ENCODE data around the gene PAFAH2.

PAFAH2 gene

DNA sequence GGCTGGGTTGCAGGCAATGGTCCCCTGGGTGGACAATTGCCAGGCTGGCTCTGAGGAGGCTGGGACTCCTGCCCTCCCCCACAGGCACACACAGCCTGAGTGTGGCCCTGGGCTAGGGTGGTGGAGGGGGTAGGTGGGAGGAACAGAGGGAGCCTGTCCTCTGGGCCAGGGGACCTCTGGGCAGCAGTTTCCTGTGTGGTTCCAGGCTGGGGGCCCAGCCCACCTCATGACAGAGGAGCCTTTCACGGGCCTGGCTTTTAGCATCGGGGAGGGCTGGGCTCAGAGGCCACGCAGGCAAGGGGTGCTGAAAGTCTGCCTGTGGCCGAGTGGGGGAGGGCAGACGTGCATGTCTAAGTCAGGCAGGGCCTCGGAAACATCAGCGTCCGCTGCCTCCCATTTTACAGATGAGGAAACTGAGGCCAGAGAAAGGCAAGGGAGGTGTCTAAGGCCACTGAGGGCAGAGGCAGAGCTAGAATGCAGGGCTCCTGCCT, 30.7 kb upstream of the PAFAH2 start:
- ChIA-PET CTCF (interaction anchor here (1.9 to 2.8 kb wide), 2 partner anchors 133 kb away, joined by 14 to 19 read pairs; no protein-coding TSS in a partner anchor), POLR2A (no interaction called here)
- TF ChIP-seq, protein P1, sequence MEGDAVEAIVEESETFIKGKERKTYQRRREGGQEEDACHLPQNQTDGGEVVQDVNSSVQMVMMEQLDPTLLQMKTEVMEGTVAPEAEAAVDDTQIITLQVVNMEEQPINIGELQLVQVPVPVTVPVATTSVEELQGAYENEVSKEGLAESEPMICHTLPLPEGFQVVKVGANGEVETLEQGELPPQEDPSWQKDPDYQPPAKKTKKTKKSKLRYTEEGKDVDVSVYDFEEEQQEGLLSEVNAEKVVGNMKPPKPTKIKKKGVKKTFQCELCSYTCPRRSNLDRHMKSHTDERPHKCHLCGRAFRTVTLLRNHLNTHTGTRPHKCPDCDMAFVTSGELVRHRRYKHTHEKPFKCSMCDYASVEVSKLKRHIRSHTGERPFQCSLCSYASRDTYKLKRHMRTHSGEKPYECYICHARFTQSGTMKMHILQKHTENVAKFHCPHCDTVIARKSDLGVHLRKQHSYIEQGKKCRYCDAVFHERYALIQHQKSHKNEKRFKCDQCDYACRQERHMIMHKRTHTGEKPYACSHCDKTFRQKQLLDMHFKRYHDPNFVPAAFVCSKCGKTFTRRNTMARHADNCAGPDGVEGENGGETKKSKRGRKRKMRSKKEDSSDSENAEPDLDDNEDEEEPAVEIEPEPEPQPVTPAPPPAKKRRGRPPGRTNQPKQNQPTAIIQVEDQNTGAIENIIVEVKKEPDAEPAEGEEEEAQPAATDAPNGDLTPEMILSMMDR (IDR thresholded peaks at IDR 0.05; ENCODE audit: insufficient read depth, low read length, missing control alignments): no peak
- DNase-seq (ENCODE audit: low read depth, low spot score): no peak
- H3K4me3 ChIP-seq (ENCODE audit: low read depth, low read length): no peak overlapping the region

DNA sequence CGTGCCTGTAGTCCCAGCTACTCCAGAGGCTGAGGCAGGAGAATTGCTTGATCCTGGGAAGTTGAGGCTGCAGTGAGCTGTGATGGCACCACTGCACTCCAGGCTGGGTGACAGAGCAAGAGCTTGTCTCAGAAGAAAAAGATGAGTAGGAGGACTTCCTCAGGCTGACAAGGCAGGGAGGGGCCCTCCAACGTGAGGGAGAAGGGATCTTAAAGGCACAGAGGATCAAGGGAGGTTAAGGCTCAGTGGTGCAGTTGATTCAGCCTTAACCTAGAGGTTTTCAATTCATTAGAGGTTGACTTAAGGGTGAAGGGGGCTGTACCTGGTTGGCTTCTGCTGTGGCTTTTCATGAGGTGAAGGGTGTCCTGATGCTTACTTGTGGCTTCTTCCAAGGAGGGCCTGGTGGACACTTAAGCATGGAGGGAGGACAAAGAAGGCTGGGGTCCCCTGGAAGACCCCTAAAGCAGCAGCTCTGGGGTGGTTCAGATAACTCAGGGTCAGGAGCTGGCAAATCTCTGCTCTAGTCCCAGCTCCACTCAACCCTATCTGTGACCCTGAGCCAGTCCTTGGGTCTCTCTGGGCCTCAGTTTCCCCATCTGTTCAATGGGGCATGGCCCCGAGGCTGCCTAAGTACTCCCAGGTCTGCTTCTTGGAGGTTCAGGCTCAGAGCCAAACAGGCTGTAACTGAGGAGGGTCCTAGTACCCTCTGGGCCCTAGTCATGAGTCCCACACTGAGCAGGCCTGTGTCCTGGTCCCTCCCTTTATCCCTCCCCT, 30.0 kb upstream of the PAFAH2 start:
- TF ChIP-seq, protein P1 (IDR thresholded peaks at IDR 0.05; ENCODE audit: insufficient read depth, low read length, missing control alignments): no peak
- no peak for DNase-seq (ENCODE audit: low read depth, low spot score)
- POLR2A ChIA-PET: no interaction called here
- no peak overlapping the region for H3K4me3 ChIP-seq (ENCODE audit: low read depth, low read length)
- CTCF ChIA-PET: interaction anchor here (1.0 to 2.8 kb wide), 5 partner anchors 7 to 463 kb away, joined by 3 to 14 read pairs (median 6); no protein-coding TSS in a partner anchor

DNA sequence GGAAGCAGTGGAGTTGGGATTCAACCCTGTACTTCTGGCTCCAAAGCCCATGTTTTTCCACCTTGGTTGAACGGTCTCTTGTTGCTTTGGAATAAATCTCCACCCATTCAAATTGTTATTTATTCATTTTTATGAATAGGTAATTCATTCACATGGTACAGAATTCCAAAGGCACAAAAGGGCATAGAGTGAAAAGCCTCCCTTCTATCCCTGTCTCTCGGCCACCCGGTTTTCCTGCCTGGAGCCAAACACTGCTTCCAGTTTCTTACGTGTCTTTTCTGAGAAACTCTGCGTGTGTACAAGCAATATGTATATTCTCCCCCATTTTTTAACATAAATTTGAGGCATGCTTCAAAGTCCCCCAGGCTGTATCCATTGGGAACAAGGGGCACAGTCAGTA, 27.7 kb upstream of the PAFAH2 start:
- POLR2A ChIA-PET: interaction anchor here (0.7 kb wide), 1 partner anchor 25 kb away, joined by 3 read pairs; no protein-coding TSS in a partner anchor

DNA sequence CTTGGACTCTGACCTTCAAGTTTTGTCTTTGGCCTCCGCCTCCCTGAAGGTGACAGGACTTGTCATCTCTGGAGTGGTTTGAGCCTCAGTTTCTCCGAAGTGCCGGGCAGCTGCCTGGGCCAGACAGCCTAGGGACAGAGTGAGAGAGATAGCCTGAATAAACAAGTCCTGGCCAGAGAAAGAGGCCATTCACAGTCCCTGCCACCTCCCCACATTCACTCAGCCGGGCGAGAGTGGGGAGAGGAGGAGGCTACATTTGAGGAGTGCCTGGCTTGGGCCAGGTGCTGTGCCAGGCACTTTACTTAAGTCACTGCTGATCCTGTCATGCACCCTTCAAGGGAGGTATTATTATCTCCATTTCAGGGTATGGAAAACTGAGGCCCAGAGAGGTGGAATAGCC, 27.2 kb upstream of the PAFAH2 start:
- CTCF ChIA-PET: interaction anchor here (1.2 to 8.6 kb wide), 5 partner anchors 10 to 392 kb away, joined by 4 to 69 read pairs (median 5); no protein-coding TSS in a partner anchor

More for the DNA sequence above, 27.7 kb upstream of the PAFAH2 start:
- TF ChIP-seq, protein P1 (IDR thresholded peaks at IDR 0.05; ENCODE audit: insufficient read depth, low read length, missing control alignments): no peak
- no peak for DNase-seq (ENCODE audit: low read depth, low spot score)
- CTCF ChIA-PET: interaction anchor here (2.8 to 8.6 kb wide), 3 partner anchors 9 to 130 kb away, joined by 14 to 69 read pairs (median 43); no protein-coding TSS in a partner anchor
- no peak overlapping the region for H3K4me3 ChIP-seq (ENCODE audit: low read depth, low read length)

DNA sequence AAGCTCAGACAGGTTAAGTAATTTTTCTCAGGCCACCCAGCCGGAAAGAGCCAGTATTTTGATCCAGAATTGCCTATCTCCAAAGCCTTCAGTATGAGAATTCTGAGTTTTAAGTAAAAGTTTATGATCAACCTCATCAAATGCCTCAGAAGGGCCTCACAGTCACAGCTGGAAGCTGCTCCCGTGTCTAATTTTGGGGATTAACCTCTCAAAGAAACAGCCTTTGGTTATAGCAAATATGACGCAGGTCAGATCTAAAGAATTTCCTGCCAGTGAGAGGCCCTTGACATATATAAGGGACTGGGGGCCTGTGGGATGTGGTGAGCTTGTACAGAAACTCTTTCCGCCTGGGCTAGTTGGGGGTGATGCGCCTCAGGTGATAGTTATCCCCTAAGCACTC, 26.0 kb upstream of the PAFAH2 start:
- TF ChIP-seq, protein P1 (IDR thresholded peaks at IDR 0.05; ENCODE audit: insufficient read depth, low read length, missing control alignments): no peak
- DNase-seq (ENCODE audit: low read depth, low spot score): no peak
- CTCF ChIA-PET: interaction anchor here (1.2 to 8.6 kb wide), 5 partner anchors 11 to 393 kb away, joined by 4 to 69 read pairs (median 5); no protein-coding TSS in a partner anchor
- H3K4me3 ChIP-seq (ENCODE audit: low read depth, low read length): peak overlapping the region; percentile 49
- POLR2A ChIA-PET: no interaction called here

More for the DNA sequence above, 27.2 kb upstream of the PAFAH2 start:
- POLR2A ChIA-PET: no interaction called here
- DNase-seq (ENCODE audit: low read depth, low spot score): no peak
- peak overlapping the region; percentile 49; the same call in 1 of the 2 replicates for H3K4me3 ChIP-seq (ENCODE audit: low read depth, low read length)
- TF ChIP-seq, protein P1 (IDR thresholded peaks at IDR 0.05; ENCODE audit: insufficient read depth, low read length, missing control alignments): no peak

DNA sequence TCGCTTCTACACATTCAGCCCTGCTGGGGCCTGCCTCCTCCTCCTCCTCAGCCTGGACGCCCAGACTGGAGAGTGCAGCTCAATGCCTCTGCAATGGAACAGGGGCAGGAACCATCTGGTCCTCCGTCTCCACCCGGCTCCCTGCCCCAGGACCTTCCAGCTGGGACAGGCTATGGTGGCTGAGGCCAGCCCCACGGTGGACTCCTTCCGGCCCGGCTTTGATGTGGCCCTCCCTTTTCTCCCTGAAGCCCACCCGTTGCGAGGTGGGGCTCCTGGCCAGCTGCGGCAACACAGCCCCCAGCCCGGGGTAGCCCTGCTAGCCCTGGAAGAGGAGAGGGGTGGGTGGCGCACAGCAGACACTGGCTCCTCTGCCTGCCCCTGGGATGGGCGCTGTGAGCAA, 25.1 kb upstream of the PAFAH2 start:
- peak overlapping the region; percentile 65 for H3K4me3 ChIP-seq (ENCODE audit: low read depth, low read length)
- DNase-seq (ENCODE audit: low read depth, low spot score): no peak
- TF ChIP-seq, protein P1 (IDR thresholded peaks at IDR 0.05; ENCODE audit: insufficient read depth, low read length, missing control alignments): no peak
- ChIA-PET CTCF (interaction anchor here (0.8 to 8.6 kb wide), 4 partner anchors 12 to 127 kb away, joined by 3 to 69 read pairs (median 24); partner anchors contain the start of gene PAFAH2), POLR2A (interaction anchor here (1.2 kb wide), 1 partner anchor 203 kb away, joined by 3 read pairs; the partner anchor contains the start of gene MTFR1L)
